Measurements from ENCODE around the gene UNC13C.

DNA sequence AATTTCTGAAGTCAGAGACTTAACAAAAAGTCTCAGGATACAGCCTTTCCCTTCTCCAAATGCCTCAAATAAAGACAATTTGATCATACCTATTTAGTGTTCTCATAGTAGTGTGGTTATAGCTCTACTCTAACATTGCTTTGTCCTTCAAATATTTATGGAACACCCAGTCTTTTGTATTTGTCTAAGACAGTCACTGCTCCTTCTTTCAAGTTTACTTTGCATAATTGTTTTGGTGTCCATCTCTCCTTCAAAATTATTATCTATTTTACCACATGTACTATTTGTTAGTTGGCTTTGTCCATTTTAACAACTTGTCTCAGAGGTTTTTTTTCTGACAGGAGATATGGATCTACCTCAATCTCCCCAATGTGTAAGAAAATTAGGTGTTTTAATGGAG is 118.8 kb downstream of the UNC13C start:
- no peak for TF ChIP-seq CREM (IDR thresholded peaks at IDR 0.05)
- no peak for TF ChIP-seq CREM (CRISPR knock-in tag; IDR thresholded peaks at IDR 0.05)
- no peak for TF ChIP-seq TOPORS (CRISPR knock-in tag; IDR thresholded peaks at IDR 0.05)
- TF ChIP-seq POLR2A (IDR thresholded peaks at IDR 0.05; ENCODE audit: insufficient read depth in 1 of 2, low read depth in 2 of 2, low read length in 2 of 2), result no peak
- TF ChIP-seq USF2 (IDR thresholded peaks at IDR 0.05; ENCODE audit: low read depth, low read length), result no peak
- no peak for TF ChIP-seq USF2 (CRISPR knock-in tag; IDR thresholded peaks at IDR 0.05; ENCODE audit: borderline replicate concordance)
- TF ChIP-seq TOE1 (CRISPR knock-in tag; IDR thresholded peaks at IDR 0.05), result no peak
- TF ChIP-seq EZH2 (conservative IDR thresholded peaks at IDR 0.05; ENCODE audit: low read depth, low read length), result no peak
- TF ChIP-seq, protein P1, sequence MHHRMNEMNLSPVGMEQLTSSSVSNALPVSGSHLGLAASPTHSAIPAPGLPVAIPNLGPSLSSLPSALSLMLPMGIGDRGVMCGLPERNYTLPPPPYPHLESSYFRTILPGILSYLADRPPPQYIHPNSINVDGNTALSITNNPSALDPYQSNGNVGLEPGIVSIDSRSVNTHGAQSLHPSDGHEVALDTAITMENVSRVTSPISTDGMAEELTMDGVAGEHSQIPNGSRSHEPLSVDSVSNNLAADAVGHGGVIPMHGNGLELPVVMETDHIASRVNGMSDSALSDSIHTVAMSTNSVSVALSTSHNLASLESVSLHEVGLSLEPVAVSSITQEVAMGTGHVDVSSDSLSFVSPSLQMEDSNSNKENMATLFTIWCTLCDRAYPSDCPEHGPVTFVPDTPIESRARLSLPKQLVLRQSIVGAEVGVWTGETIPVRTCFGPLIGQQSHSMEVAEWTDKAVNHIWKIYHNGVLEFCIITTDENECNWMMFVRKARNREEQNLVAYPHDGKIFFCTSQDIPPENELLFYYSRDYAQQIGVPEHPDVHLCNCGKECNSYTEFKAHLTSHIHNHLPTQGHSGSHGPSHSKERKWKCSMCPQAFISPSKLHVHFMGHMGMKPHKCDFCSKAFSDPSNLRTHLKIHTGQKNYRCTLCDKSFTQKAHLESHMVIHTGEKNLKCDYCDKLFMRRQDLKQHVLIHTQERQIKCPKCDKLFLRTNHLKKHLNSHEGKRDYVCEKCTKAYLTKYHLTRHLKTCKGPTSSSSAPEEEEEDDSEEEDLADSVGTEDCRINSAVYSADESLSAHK (CRISPR knock-in tag; IDR thresholded peaks at IDR 0.05; ENCODE audit: borderline replicate concordance), result no peak
- TF ChIP-seq, protein P2, sequence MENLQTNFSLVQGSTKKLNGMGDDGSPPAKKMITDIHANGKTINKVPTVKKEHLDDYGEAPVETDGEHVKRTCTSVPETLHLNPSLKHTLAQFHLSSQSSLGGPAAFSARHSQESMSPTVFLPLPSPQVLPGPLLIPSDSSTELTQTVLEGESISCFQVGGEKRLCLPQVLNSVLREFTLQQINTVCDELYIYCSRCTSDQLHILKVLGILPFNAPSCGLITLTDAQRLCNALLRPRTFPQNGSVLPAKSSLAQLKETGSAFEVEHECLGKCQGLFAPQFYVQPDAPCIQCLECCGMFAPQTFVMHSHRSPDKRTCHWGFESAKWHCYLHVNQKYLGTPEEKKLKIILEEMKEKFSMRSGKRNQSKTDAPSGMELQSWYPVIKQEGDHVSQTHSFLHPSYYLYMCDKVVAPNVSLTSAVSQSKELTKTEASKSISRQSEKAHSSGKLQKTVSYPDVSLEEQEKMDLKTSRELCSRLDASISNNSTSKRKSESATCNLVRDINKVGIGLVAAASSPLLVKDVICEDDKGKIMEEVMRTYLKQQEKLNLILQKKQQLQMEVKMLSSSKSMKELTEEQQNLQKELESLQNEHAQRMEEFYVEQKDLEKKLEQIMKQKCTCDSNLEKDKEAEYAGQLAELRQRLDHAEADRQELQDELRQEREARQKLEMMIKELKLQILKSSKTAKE (CRISPR knock-in tag; IDR thresholded peaks at IDR 0.05; ENCODE audit: borderline replicate concordance), result no peak
- TF ChIP-seq SMARCC2 (IDR thresholded peaks at IDR 0.05), result no peak
- no peak for TF ChIP-seq IRF2 (CRISPR knock-in tag; IDR thresholded peaks at IDR 0.05)
- TF ChIP-seq ZNF776 (CRISPR knock-in tag; IDR thresholded peaks at IDR 0.05), result no peak
- no peak for TF ChIP-seq ZC3H13 (CRISPR knock-in tag; IDR thresholded peaks at IDR 0.05)
- TF ChIP-seq, protein P3, sequence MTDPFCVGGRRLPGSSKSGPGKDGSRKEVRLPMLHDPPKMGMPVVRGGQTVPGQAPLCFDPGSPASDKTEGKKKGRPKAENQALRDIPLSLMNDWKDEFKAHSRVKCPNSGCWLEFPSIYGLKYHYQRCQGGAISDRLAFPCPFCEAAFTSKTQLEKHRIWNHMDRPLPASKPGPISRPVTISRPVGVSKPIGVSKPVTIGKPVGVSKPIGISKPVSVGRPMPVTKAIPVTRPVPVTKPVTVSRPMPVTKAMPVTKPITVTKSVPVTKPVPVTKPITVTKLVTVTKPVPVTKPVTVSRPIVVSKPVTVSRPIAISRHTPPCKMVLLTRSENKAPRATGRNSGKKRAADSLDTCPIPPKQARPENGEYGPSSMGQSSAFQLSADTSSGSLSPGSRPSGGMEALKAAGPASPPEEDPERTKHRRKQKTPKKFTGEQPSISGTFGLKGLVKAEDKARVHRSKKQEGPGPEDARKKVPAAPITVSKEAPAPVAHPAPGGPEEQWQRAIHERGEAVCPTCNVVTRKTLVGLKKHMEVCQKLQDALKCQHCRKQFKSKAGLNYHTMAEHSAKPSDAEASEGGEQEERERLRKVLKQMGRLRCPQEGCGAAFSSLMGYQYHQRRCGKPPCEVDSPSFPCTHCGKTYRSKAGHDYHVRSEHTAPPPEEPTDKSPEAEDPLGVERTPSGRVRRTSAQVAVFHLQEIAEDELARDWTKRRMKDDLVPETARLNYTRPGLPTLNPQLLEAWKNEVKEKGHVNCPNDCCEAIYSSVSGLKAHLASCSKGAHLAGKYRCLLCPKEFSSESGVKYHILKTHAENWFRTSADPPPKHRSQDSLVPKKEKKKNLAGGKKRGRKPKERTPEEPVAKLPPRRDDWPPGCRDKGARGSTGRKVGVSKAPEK (CRISPR knock-in tag; IDR thresholded peaks at IDR 0.05; ENCODE audit: borderline replicate concordance), result no peak
